Natural killer cell (primary cell): ENCODE results near the gene TAGAP. TPM values are rescaled to one million over a fixed set of nuclear protein-coding genes. Genes with fewer than 3 reads are reported as not detected.

Source experiments
- ATAC-seq, 3 donors: fragments of 150-1000 bp in 2 of 3; fragments of 200-7000 bp in 1 of 3; cut with Tn5 transposase; 1 replicate in 1 of 3; 2 replicates in 2 of 3; pipeline ENCODE4 v1.10.0; 2021; ENCODE audit warnings: mild to moderate bottlenecking in 2 of 3, moderate library complexity in 2 of 3
- DNase-seq, 2 donors: peaks; one replicate each; pipeline versions ENCODE4 v3.0.0 to v3.0.0-alpha.2; 2013 to 2021; ENCODE audit warnings: mixed read lengths in 1 of 2
- H3K27ac ChIP-seq: one replicate; pipeline ENCODE4 v1.5.1; 2013; ENCODE audit warnings: mild to moderate bottlenecking, low read length
- H3K27me3 ChIP-seq: one replicate; pipeline ENCODE4 v1.6.1; 2013; ENCODE audit warnings: low read length; ENCODE audit not compliant: control insufficient read depth, insufficient read depth
- H3K36me3 ChIP-seq: one replicate; pipeline ENCODE4 v1.6.1; 2013; ENCODE audit warnings: low read length; ENCODE audit not compliant: control insufficient read depth, insufficient read depth
- H3K4me1 ChIP-seq: one replicate; pipeline ENCODE4 v1.6.1; 2013; ENCODE audit warnings: low read length; ENCODE audit not compliant: control insufficient read depth, insufficient read depth
- H3K4me3 ChIP-seq: one replicate; pipeline ENCODE4 v1.5.1; 2013; ENCODE audit warnings: low read length
- H3K9me3 ChIP-seq: one replicate; pipeline ENCODE4 v1.6.1; 2013; ENCODE audit warnings: low read length; ENCODE audit not compliant: control insufficient read depth, insufficient read depth
- H3K27ac Mint-ChIP-seq, 2 donors: one replicate each; pipeline ENCODE4 v1.8.0; 2022; ENCODE audit warnings: mild to moderate bottlenecking in 2 of 2, mixed read lengths in 2 of 2, moderate library complexity in 1 of 2
- H3K27me3 Mint-ChIP-seq, 2 donors: one replicate each; pipeline ENCODE4 v1.8.0; 2022; ENCODE audit warnings: low read depth in 2 of 2, mixed read lengths in 2 of 2
- H3K36me3 Mint-ChIP-seq: one replicate; pipeline ENCODE4 v1.8.0; 2022; ENCODE audit warnings: mixed read lengths
- H3K4me1 Mint-ChIP-seq, 2 donors: one replicate each; pipeline ENCODE4 v1.8.0; 2022; ENCODE audit warnings: mixed read lengths in 2 of 2
- H3K4me3 Mint-ChIP-seq: one replicate; pipeline ENCODE4 v1.8.0; 2022; ENCODE audit warnings: mild to moderate bottlenecking, moderate library complexity, mixed read lengths
- H3K9me3 Mint-ChIP-seq, 2 donors: one replicate each; pipeline ENCODE4 v1.8.0; 2022; ENCODE audit warnings: mixed read lengths in 2 of 2
- CTCF ChIP-seq: fragments of 200-600 bp; IDR thresholded peaks from one replicate; pipeline ENCODE4 v1.8.0; 2022; ENCODE audit warnings: antibody characterized with exemption
- WGBS: methylation state at CpG from one replicate; pipeline ENCODE4 v1.1.7; 2013; ENCODE audit warnings: missing lambda C conversion rate; ENCODE audit not compliant: insufficient coverage; 5-methylcytosine and 5-hydroxymethylcytosine counted together
- intact Hi-C: fragments of 100-400 bp; cut with micrococcal nuclease; formaldehyde crosslinking; loops from one replicate; pipeline ENCODE4 v1.14.2; 2022
- total RNA-seq, 4 donors: library from RNA; stranded (reverse); fragments of 120-200 nt in 1 of 4; gene quantifications; one replicate each; pipeline versions ENCODE4 v1.2.3 to v1.2.4, GENCODE V29; 2013 to 2022

TAGAP gene
- total RNA-seq, 3 donors from 2014 or later (not counting 1 experiment from before 2014, with no cell fraction given): 139 to 291 (median 178) TPM

DNA sequence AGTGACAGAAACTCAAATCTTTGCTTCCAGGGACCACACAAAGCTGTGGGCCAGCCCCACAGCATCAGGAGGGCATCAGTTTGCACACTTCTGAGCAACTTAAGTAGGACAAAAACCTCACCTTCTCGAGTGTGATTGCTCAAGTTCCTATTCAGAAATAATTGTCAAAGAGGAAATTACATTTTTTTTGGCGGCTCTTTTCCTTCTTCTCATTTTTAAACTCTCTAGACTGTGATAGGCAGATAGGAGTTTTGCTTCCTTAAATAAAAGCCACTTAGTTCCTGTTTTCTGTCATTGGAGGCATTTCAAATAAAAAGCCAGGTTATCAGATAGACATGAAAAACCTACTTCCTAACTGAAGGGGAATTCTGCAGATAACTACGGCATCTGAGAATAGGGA is 11.2 kb upstream of the TAGAP start:
- Mint-ChIP-seq H3K27me3 (no peaks in the 10 kb centered on the region), H3K4me1 (peaks cover 69 to 72% of the 10 kb centered on the region in 2 donors), H3K27ac (peak overlapping the region; percentile 67 to 83), H3K36me3 (no peaks in the 10 kb centered on the region), H3K4me3 (peak overlapping the region; percentile 65), H3K9me3 (no peaks in the 10 kb centered on the region)
- no peaks in the 10 kb centered on the region for H3K36me3 ChIP-seq
- no peak for DNase-seq
- peak in 1 of 3 donors; percentile 45 for ATAC-seq
- no peak for TF ChIP-seq CTCF
- H3K4me1 ChIP-seq: peaks cover 50% of the 10 kb centered on the region
- H3K9me3 ChIP-seq: no peaks in the 10 kb centered on the region
- 0% methylated on average over 1 of the region's 3 CpGs for WGBS
- intact Hi-C loops: no loop called here
- H3K27me3 ChIP-seq: no peaks in the 10 kb centered on the region
- H3K27ac ChIP-seq: peak overlapping the region; percentile 63
- no peak overlapping the region for H3K4me3 ChIP-seq

DNA sequence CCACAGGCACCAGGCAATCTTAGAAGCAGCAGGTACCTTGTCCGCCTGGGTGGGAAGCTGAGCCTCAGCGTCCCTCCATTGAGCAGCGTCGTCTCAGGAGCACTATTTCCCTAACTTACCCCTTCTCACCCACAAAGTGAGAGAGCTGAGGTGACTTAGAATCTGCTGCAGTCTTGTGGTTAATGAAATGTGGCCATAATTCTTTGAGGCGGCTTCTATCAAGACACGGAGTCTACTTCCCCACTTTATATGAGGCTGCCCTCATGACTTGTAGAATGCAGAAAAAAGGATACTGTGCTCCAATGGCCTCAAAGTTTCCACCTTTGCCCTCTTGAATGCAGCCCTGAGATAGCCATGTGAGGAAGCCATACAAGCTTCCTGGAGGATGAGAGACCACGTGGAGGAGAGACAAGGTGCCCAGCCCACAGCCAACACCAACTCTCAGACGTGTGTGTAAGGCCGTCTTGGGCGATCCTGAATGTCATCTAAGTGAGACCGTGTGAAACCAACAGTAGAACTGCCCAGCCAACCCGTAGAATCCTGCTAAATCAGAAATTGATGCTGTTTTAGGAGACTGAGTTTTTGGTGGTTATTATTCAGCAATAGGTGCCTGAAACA is 9.1 kb upstream of the TAGAP start:
- no peak for TF ChIP-seq CTCF
- H3K27me3 ChIP-seq: no peaks in the 10 kb centered on the region
- Mint-ChIP-seq H3K27ac (peak overlapping the region; percentile 80 to 81), H3K4me3 (peak overlapping the region; percentile 84), H3K27me3 (no peaks in the 10 kb centered on the region), H3K4me1 (peaks cover 47 to 53% of the 10 kb centered on the region in 2 donors), H3K9me3 (no peaks in the 10 kb centered on the region), H3K36me3 (no peaks in the 10 kb centered on the region)
- peak; percentile 77 to 88 (median 79) for ATAC-seq
- peaks cover 47% of the 10 kb centered on the region for H3K4me1 ChIP-seq
- intact Hi-C loops: loop anchor here (1.0 kb wide), 2 partner anchors 9 kb away; no protein-coding TSS in a partner anchor
- H3K27ac ChIP-seq: peak overlapping the region; percentile 47
- H3K4me3 ChIP-seq: no peak overlapping the region
- DNase-seq: peak; percentile 32 to 73
- no peaks in the 10 kb centered on the region for H3K9me3 ChIP-seq
- WGBS: 19% methylated on average over 12 of the region's 12 CpGs
- no peaks in the 10 kb centered on the region for H3K36me3 ChIP-seq

GRCh38 chr6:159052720-159053119 is 7.9 kb upstream of the TAGAP start:
- peak overlapping the region; percentile 80 to 81 for H3K27ac Mint-ChIP-seq
- H3K36me3 Mint-ChIP-seq: no peaks in the 10 kb centered on the region
- ATAC-seq (no peak), DNase-seq (no peak)
- Histone ChIP-seq H3K36me3 (no peaks in the 10 kb centered on the region), H3K27me3 (no peaks in the 10 kb centered on the region), H3K9me3 (no peaks in the 10 kb centered on the region), H3K4me1 (peaks cover 46% of the 10 kb centered on the region), H3K4me3 (no peak overlapping the region), H3K27ac (no peak overlapping the region)
- no peaks in the 10 kb centered on the region for H3K27me3 Mint-ChIP-seq
- H3K9me3 Mint-ChIP-seq: no peaks in the 10 kb centered on the region
- intact Hi-C loops: no loop called here
- no peak overlapping the region for H3K4me3 Mint-ChIP-seq
- 60% methylated on average over 3 of the region's 3 CpGs for WGBS
- peaks cover 46 to 56% of the 10 kb centered on the region in 2 donors for H3K4me1 Mint-ChIP-seq
- no peak for TF ChIP-seq CTCF
